HEK293 (cell line): ENCODE measurements around the gene CCSER1.

Experiments
- KLF16 ChIP-seq: fragments of 450-650 bp; formaldehyde crosslinking; IDR thresholded peaks from 2 replicates; pipeline ENCODE4 v1.5.1; 2017; ENCODE audit warnings: missing biosample characterization, missing genetic modification characterization
- SALL2 ChIP-seq: fragments of 450-650 bp; formaldehyde crosslinking; IDR thresholded peaks from 2 replicates; pipeline ENCODE4 v1.5.0; 2017; ENCODE audit warnings: missing biosample characterization, mild to moderate bottlenecking, missing genetic modification characterization, borderline replicate concordance
- SP2 ChIP-seq: fragments of 450-650 bp; formaldehyde crosslinking; IDR thresholded peaks from 2 replicates; pipeline ENCODE4 v1.5.1; 2016; ENCODE audit warnings: missing biosample characterization, missing genetic modification characterization
- ZNF157 ChIP-seq: fragments of 450-650 bp; formaldehyde crosslinking; IDR thresholded peaks from 2 replicates; pipeline ENCODE4 v1.5.1; 2016; ENCODE audit warnings: missing biosample characterization, missing genetic modification characterization
- ZNF223 ChIP-seq: fragments of 450-650 bp; formaldehyde crosslinking; IDR thresholded peaks from 2 replicates; pipeline ENCODE4 v1.5.1; 2016; ENCODE audit warnings: missing biosample characterization, missing genetic modification characterization
- ZNF302 ChIP-seq: fragments of 450-650 bp; formaldehyde crosslinking; IDR thresholded peaks from 2 replicates; pipeline ENCODE4 v1.5.1; 2016; ENCODE audit warnings: missing biosample characterization, missing genetic modification characterization, low read depth
- ZNF341 ChIP-seq: fragments of 450-650 bp; formaldehyde crosslinking; IDR thresholded peaks from 2 replicates; pipeline ENCODE4; 2016; ENCODE audit warnings: low read depth, missing biosample characterization, missing genetic modification characterization
- ZNF416 ChIP-seq: fragments of 450-650 bp; formaldehyde crosslinking; IDR thresholded peaks from 2 replicates; pipeline ENCODE4 v1.5.1; 2016; ENCODE audit warnings: missing biosample characterization, missing genetic modification characterization
- ZNF777 ChIP-seq: fragments of 450-650 bp; formaldehyde crosslinking; IDR thresholded peaks from 2 replicates; pipeline ENCODE4 v1.5.1; 2017; ENCODE audit warnings: missing biosample characterization, missing genetic modification characterization, borderline replicate concordance
- TF ChIP-seq, protein P1 (sequence below): fragments of 450-650 bp; formaldehyde crosslinking; IDR thresholded peaks from 2 replicates; pipeline ENCODE4 v1.5.1; 2016; ENCODE audit warnings: missing biosample characterization, missing genetic modification characterization
- TF ChIP-seq, protein P2 (sequence below): fragments of 450-650 bp; IDR thresholded peaks from 2 replicates; pipeline ENCODE4 v1.5.1; 2018; ENCODE audit warnings: missing biosample characterization, mild to moderate bottlenecking, missing genetic modification characterization
- TF ChIP-seq, protein P3 (sequence below): fragments of 450-650 bp; formaldehyde crosslinking; IDR thresholded peaks from 2 replicates; pipeline ENCODE4 v1.5.1; 2016; ENCODE audit warnings: missing biosample characterization, missing genetic modification characterization
- TF ChIP-seq, protein P4 (sequence below): fragments of 450-650 bp; formaldehyde crosslinking; IDR thresholded peaks from 2 replicates; pipeline ENCODE4 v1.5.1; 2016; ENCODE audit warnings: missing biosample characterization, missing genetic modification characterization

DNA sequence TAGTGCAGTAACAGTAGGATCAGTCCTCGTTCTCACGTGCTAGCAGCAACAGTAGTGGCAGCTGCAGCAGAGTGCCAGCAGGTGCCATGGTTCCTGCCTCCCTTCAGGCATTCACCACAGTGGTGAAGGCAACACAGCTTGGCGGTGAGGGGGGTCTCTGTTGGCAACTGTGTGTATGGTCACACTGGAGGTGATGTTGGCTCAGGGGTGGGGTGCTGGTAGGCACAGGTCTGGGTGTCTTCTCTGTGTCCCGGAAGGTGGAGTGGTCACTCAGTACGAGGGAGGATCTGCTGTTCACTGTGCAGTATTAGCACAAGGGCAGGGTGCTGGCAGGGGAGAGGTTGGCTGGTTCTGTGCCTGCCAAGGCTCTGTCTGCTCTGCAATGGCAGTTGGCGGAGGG, 671.8 kb downstream of the CCSER1 start:
- TF ChIP-seq ZNF302 (tag by site-specific recombination) (no peak), SALL2 (no peak), ZNF777 (tag by site-specific recombination) (no peak), SP2 (tag by site-specific recombination) (no peak), ZNF341 (tag by site-specific recombination) (no peak), ZNF416 (tag by site-specific recombination) (no peak), ZNF157 (tag by site-specific recombination) (no peak), KLF16 (no peak), ZNF223 (no peak)
- TF ChIP-seq, protein P1, sequence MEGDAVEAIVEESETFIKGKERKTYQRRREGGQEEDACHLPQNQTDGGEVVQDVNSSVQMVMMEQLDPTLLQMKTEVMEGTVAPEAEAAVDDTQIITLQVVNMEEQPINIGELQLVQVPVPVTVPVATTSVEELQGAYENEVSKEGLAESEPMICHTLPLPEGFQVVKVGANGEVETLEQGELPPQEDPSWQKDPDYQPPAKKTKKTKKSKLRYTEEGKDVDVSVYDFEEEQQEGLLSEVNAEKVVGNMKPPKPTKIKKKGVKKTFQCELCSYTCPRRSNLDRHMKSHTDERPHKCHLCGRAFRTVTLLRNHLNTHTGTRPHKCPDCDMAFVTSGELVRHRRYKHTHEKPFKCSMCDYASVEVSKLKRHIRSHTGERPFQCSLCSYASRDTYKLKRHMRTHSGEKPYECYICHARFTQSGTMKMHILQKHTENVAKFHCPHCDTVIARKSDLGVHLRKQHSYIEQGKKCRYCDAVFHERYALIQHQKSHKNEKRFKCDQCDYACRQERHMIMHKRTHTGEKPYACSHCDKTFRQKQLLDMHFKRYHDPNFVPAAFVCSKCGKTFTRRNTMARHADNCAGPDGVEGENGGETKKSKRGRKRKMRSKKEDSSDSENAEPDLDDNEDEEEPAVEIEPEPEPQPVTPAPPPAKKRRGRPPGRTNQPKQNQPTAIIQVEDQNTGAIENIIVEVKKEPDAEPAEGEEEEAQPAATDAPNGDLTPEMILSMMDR (tag by site-specific recombination) = no peak
- TF ChIP-seq, protein P2, sequence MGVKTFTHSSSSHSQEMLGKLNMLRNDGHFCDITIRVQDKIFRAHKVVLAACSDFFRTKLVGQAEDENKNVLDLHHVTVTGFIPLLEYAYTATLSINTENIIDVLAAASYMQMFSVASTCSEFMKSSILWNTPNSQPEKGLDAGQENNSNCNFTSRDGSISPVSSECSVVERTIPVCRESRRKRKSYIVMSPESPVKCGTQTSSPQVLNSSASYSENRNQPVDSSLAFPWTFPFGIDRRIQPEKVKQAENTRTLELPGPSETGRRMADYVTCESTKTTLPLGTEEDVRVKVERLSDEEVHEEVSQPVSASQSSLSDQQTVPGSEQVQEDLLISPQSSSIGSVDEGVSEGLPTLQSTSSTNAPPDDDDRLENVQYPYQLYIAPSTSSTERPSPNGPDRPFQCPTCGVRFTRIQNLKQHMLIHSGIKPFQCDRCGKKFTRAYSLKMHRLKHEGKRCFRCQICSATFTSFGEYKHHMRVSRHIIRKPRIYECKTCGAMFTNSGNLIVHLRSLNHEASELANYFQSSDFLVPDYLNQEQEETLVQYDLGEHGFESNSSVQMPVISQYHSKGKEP (tag by site-specific recombination) = no peak
- TF ChIP-seq, protein P3, sequence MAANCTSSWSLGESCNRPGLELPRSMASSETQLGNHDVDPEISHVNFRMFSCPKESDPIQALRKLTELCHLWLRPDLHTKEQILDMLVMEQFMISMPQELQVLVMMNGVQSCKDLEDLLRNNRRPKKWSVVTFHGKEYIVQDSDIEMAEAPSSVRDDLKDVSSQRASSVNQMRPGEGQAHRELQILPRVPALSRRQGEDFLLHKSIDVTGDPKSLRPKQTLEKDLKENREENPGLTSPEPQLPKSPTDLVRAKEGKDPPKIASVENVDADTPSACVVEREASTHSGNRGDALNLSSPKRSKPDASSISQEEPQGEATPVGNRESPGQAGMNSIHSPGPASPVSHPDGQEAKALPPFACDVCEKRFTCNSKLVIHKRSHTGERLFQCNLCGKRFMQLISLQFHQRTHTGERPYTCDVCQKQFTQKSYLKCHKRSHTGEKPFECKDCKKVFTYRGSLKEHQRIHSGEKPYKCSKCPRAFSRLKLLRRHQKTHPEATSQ (tag by site-specific recombination) = no peak
- TF ChIP-seq, protein P4, sequence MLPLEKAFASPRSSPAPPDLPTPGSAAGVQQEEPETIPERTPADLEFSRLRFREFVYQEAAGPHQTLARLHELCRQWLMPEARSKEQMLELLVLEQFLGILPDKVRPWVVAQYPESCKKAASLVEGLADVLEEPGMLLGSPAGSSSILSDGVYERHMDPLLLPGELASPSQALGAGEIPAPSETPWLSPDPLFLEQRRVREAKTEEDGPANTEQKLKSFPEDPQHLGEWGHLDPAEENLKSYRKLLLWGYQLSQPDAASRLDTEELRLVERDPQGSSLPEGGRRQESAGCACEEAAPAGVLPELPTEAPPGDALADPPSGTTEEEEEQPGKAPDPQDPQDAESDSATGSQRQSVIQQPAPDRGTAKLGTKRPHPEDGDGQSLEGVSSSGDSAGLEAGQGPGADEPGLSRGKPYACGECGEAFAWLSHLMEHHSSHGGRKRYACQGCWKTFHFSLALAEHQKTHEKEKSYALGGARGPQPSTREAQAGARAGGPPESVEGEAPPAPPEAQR (tag by site-specific recombination) = no peak
